NT2/D1 (cell line): ENCODE results near the gene VPS16.

Experiments used
- DNase-seq: peaks from one replicate; pipeline ENCODE4 v3.0.0-alpha.2; 2011; ENCODE audit warnings: low read depth, low spot score
- H3K27me3 ChIP-seq: 2 replicates; pipeline ENCODE4 v1.6.0; 2011; ENCODE audit warnings: mild to moderate bottlenecking; ENCODE audit not compliant: insufficient read length, insufficient read depth
- H3K36me3 ChIP-seq: 2 replicates; pipeline ENCODE4 v1.6.1; 2011; ENCODE audit warnings: mild to moderate bottlenecking, low read length, mixed read lengths; ENCODE audit not compliant: insufficient read depth, insufficient read length
- H3K4me1 ChIP-seq: 2 replicates; pipeline ENCODE4 v1.5.1; 2011; ENCODE audit not compliant: insufficient read depth, insufficient read length
- H3K4me3 ChIP-seq: 2 replicates; pipeline ENCODE4 v1.5.1; 2011; ENCODE audit warnings: low read depth; ENCODE audit not compliant: insufficient read length
- H3K9ac ChIP-seq: 2 replicates; pipeline ENCODE4 v1.6.0; 2011; ENCODE audit warnings: low read depth; ENCODE audit not compliant: insufficient read length
- H3K9me3 ChIP-seq: 2 replicates; pipeline ENCODE4 v1.5.1; 2011; ENCODE audit warnings: mild to moderate bottlenecking, low read length; ENCODE audit not compliant: insufficient read depth
- SUZ12 ChIP-seq: IDR thresholded peaks from 2 replicates; pipeline ENCODE4 v1.6.1; 2011; ENCODE audit not compliant: insufficient read length, insufficient read depth; ENCODE audit errors: extremely low read depth
- YY1 ChIP-seq: IDR thresholded peaks from 2 replicates; pipeline ENCODE4 v1.6.1; 2011; ENCODE audit not compliant: insufficient read length, insufficient read depth
- ZNF274 ChIP-seq: IDR thresholded peaks from 2 replicates; pipeline ENCODE4 v1.6.1; 2011; ENCODE audit warnings: mild to moderate bottlenecking, low read depth, low read length

The VPS16 gene

GRCh38 chr20:2809690-2810089, 30.9 kb upstream of the VPS16 start:
- TF ChIP-seq YY1 (no peak), SUZ12 (no peak), ZNF274 (no peak)
- no peak for DNase-seq
- no peaks in the 10 kb centered on the region for H3K36me3 ChIP-seq
- no peak overlapping the region for H3K4me3 ChIP-seq
- no peaks in the 10 kb centered on the region for H3K9me3 ChIP-seq
- no peak overlapping the region for H3K9ac ChIP-seq
- H3K4me1 ChIP-seq = no peaks in the 10 kb centered on the region
- H3K27me3 ChIP-seq = no peaks in the 10 kb centered on the region

DNA sequence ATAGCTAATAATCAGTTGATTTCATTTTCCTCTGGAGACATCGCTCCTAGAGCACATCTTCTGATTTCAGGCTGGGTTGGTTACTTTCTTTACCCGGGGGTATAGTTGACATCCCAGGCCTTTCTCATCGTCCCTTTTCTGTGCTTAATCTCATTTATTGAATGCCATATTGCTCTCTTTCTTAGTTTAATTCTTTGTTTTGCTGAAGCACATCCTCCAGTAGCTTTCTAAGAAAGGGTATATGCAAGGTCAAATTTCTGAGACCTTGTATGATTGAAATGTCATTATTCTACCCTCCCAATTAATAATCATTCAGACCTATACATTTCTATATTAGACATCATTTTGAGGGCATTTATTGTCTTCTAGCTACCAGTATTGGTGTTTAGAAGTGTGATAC, 28.4 kb upstream of the VPS16 start:
- no peak overlapping the region for H3K4me3 ChIP-seq
- no peaks in the 10 kb centered on the region for H3K27me3 ChIP-seq
- DNase-seq = no peak
- TF ChIP-seq SUZ12 = no peak
- H3K4me1 ChIP-seq = peaks cover 6% of the 10 kb centered on the region
- H3K36me3 ChIP-seq = no peaks in the 10 kb centered on the region
- no peak overlapping the region for H3K9ac ChIP-seq
- H3K9me3 ChIP-seq = no peaks in the 10 kb centered on the region

DNA sequence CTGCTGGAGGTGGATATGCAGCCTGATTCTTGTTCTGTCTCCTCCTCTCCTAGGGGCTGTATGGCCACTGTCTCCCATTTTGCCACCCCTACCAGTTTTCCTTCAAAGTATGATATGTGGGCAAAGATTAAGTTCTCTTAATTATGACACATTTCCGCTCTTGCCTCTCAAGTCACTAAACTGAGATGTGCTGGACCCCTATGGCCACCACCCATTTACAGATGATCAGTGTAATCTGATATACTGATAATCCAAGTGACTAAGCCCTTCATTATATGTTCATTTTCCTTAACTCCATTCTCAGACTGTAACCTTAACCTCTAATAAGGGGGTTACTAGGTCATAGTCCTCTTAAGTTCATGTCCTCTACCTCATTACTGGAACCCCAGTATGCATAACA, 26.5 kb upstream of the VPS16 start:
- Histone ChIP-seq H3K4me1 (peaks cover 6% of the 10 kb centered on the region), H3K9me3 (no peaks in the 10 kb centered on the region), H3K4me3 (no peak overlapping the region), H3K27me3 (no peaks in the 10 kb centered on the region), H3K9ac (no peak overlapping the region), H3K36me3 (no peaks in the 10 kb centered on the region)
- DNase-seq = no peak
- TF ChIP-seq SUZ12 (no peak), ZNF274 (no peak), YY1 (no peak)

DNA sequence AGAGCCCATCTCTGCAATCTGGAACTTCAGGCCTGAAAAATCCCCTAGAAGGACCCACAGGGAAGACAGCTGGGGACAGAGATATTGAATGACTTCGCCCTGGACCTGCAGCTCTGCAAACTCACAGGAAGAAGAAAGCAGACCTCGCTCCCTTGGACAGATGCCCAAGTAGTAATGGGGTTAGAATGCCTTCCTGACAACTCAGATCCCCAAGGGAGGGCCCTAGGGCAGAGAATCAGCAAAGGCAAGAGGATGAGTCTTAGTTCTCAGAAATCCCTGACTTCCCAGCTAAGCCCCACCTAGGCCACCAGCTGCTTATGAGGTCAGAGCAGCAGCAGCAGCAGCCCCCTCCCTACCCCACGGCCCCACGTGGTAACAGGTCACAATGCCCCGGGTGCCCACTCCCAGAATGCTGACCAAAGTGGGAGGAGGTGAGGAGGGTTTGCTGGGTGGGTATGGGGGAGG, 25.9 kb upstream of the VPS16 start, which contains the start of gene C20orf141:
TSS of gene C20orf141 (plus strand) at position 401 of the 465 bp plus-strand sequence. CDS start 198 bp downstream, outside the sequence.
- no peaks in the 10 kb centered on the region for H3K27me3 ChIP-seq
- no peak for TF ChIP-seq ZNF274
- H3K4me1 ChIP-seq = peaks cover 6% of the 10 kb centered on the region
- no peaks in the 10 kb centered on the region for H3K9me3 ChIP-seq
- no peak within 1 kb of the TSS for H3K9ac ChIP-seq
- H3K4me3 ChIP-seq = no peak within 1 kb of the TSS
- no peak for DNase-seq
- H3K36me3 ChIP-seq = no peaks in the 10 kb centered on the region

- no peak for DNase-seq
- H3K4me3 ChIP-seq = no peak overlapping the region
- TF ChIP-seq ZNF274 (no peak), SUZ12 (no peak), YY1 (no peak)
- H3K9ac ChIP-seq = no peak overlapping the region
- peaks cover 8% of the 10 kb centered on the region for H3K4me1 ChIP-seq
- no peaks in the 10 kb centered on the region for H3K36me3 ChIP-seq
- no peaks in the 10 kb centered on the region for H3K9me3 ChIP-seq
- no peaks in the 10 kb centered on the region for H3K27me3 ChIP-seq
These were observed 25.2 kb upstream of the VPS16 start for GRCh38 chr20:2815242-2815900.

- no peaks in the 10 kb centered on the region for H3K36me3 ChIP-seq
- TF ChIP-seq YY1 = no peak
- TF ChIP-seq SUZ12 = no peak
- TF ChIP-seq ZNF274 = no peak
- peaks cover 10% of the 10 kb centered on the region for H3K4me1 ChIP-seq
- H3K4me3 ChIP-seq = no peak within 1 kb of the TSS
- no peak within 1 kb of the TSS for H3K9ac ChIP-seq
- H3K9me3 ChIP-seq = no peaks in the 10 kb centered on the region
- DNase-seq = no peak
- no peaks in the 10 kb centered on the region for H3K27me3 ChIP-seq
These were observed 24.4 kb upstream of the VPS16 start, which contains the start of gene TMEM239 for GRCh38 chr20:2816030-2816582. TSS of gene TMEM239 (plus strand) at chr20:2816364. CDS start at chr20:2816555, 191 bp downstream.

DNA sequence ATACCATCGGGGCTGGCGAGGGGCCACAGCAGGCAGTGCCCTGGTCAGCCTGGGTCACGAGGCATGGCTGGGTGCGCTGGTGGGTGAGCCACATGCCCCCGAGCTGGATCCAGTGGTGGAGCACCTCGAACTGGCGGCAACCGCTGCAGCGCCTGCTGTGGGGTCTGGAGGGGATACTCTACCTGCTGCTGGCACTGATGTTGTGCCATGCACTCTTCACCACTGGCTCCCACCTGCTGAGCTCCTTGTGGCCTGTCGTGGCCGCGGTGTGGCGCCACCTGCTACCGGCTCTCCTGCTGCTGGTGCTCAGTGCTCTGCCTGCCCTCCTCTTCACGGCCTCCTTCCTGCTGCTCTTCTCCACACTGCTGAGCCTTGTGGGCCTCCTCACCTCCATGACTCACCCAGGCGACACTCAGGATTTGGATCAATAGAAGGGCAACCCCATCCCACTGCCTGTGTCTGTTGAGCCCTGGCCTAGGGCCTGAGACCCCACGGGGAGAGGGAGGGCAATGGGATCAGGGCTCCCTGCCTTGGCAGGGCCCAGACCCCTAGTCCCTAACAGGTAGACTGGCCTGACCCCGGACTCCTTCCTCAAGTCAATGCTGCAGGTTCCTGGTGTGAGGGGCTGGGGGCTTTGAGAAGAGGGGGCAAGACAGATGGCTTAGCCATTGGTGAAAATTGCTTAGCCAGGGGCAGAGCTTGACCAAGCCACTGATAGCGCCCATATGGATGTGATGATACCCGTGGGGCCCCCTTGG, 23.8 kb upstream of the VPS16 start:
- Histone ChIP-seq H3K4me3 (no peak overlapping the region), H3K9ac (no peak overlapping the region), H3K4me1 (peaks cover 10% of the 10 kb centered on the region), H3K27me3 (no peaks in the 10 kb centered on the region), H3K36me3 (no peaks in the 10 kb centered on the region), H3K9me3 (no peaks in the 10 kb centered on the region)
- TF ChIP-seq SUZ12 (no peak), YY1 (no peak), ZNF274 (no peak)
- no peak for DNase-seq
